Neural crest cell (in vitro differentiated cells): ENCODE results near the gene L3HYPDH. TPM values are rescaled to one million over a fixed set of nuclear protein-coding genes. Genes with fewer than 3 reads are reported as not detected.
"Not testable (repeated sequence)": the region's sequence is repeated elsewhere in the genome, so short reads cannot be mapped to it uniquely, and the experiment has no call there.

Experiments
- DNase-seq: peaks from one replicate; pipeline ENCODE4 v3.0.0; 2021; ENCODE audit warnings: low read depth, mixed read lengths, low spot score
- H3K27ac Mint-ChIP-seq: one replicate; pipeline ENCODE4 v1.8.0; 2021; ENCODE audit warnings: mild to moderate bottlenecking, mixed read lengths; ENCODE audit not compliant: unreplicated experiment
- H3K27me3 Mint-ChIP-seq: 2 replicates; pipeline ENCODE4 v1.8.0; 2021; ENCODE audit warnings: low read depth, mild to moderate bottlenecking, mixed read lengths
- H3K36me3 Mint-ChIP-seq: 2 replicates; pipeline ENCODE4 v1.8.0; 2021; ENCODE audit warnings: low read depth, mild to moderate bottlenecking, mixed read lengths
- H3K4me1 Mint-ChIP-seq: 2 replicates; pipeline ENCODE4 v1.8.0; 2021; ENCODE audit warnings: mixed read lengths
- H3K4me3 Mint-ChIP-seq: one replicate; pipeline ENCODE4 v1.8.0; 2021; ENCODE audit warnings: mild to moderate bottlenecking, mixed read lengths
- H3K9me3 Mint-ChIP-seq: 2 replicates; pipeline ENCODE4 v1.8.0; 2021; ENCODE audit warnings: mixed read lengths
- total RNA-seq: library from RNA; stranded (reverse); gene quantifications from 2 replicates; pipeline ENCODE4 v1.2.1, GENCODE V29; 2021
- TF ChIP-seq, protein P1 (sequence below): fragments of 200-600 bp; sonication (generic); conservative IDR thresholded peaks from 2 replicates; pipeline ENCODE4 v1.5.0; 2021; ENCODE audit warnings: antibody characterized with exemption, mild to moderate bottlenecking

Gene L3HYPDH
- total RNA-seq, 1 donor from 2014 or later = 16.8 TPM

DNA sequence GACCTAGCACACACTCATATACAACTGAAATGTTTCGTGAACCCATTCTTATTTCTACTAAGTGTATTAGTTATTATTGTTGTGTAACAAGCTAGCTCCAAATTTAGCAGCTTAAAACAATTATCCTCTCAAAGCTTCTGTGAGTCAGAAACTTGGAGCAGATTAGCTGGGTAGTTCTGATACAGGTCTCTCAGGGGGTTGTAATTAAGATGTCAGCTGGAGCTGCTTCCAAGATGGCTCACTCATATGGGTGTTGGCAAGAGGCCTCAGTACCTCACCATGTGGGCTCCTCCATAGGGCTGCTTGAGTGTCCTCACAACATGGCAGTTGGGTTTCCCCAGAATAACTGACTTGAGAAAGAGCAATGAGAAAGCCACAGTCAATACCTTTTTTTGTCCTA lies 28.8 kb downstream of the L3HYPDH start:
- Mint-ChIP-seq H3K27ac (no peak overlapping the region), H3K27me3 (no peaks in the 10 kb centered on the region), H3K4me3 (no peak overlapping the region), H3K36me3 (peaks cover 24% of the 10 kb centered on the region), H3K9me3 (no peaks in the 10 kb centered on the region), H3K4me1 (no peaks in the 10 kb centered on the region)
- no peak for DNase-seq
- TF ChIP-seq, protein P1, sequence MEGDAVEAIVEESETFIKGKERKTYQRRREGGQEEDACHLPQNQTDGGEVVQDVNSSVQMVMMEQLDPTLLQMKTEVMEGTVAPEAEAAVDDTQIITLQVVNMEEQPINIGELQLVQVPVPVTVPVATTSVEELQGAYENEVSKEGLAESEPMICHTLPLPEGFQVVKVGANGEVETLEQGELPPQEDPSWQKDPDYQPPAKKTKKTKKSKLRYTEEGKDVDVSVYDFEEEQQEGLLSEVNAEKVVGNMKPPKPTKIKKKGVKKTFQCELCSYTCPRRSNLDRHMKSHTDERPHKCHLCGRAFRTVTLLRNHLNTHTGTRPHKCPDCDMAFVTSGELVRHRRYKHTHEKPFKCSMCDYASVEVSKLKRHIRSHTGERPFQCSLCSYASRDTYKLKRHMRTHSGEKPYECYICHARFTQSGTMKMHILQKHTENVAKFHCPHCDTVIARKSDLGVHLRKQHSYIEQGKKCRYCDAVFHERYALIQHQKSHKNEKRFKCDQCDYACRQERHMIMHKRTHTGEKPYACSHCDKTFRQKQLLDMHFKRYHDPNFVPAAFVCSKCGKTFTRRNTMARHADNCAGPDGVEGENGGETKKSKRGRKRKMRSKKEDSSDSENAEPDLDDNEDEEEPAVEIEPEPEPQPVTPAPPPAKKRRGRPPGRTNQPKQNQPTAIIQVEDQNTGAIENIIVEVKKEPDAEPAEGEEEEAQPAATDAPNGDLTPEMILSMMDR = no peak

DNA sequence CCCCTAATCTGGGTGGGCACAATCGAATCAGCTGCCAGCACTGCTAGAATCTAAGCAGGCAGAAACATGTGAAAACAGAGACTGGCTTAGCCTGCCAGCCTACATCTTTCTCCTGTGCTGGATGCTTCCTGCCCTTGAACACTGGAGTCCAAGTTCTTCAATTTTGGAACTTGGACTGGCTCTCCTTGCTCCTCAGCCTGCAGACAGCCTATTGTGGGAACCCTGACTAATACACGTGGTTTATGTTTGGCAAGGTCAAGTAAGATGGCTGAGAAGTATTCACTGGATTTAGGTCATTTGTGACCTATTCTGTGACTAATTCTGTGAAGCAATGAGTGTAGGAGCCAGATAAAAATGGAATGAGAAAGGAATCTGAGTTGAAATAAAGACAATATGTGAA lies 30.1 kb downstream of the L3HYPDH start:
- no peak overlapping the region for H3K4me3 Mint-ChIP-seq
- no peak for DNase-seq
- H3K27ac Mint-ChIP-seq = no peak overlapping the region
- H3K27me3 Mint-ChIP-seq = no peaks in the 10 kb centered on the region
- no peaks in the 10 kb centered on the region for H3K4me1 Mint-ChIP-seq
- H3K9me3 Mint-ChIP-seq = no peaks in the 10 kb centered on the region
- TF ChIP-seq, protein P1 = no peak
- H3K36me3 Mint-ChIP-seq = peaks cover 21% of the 10 kb centered on the region

DNA sequence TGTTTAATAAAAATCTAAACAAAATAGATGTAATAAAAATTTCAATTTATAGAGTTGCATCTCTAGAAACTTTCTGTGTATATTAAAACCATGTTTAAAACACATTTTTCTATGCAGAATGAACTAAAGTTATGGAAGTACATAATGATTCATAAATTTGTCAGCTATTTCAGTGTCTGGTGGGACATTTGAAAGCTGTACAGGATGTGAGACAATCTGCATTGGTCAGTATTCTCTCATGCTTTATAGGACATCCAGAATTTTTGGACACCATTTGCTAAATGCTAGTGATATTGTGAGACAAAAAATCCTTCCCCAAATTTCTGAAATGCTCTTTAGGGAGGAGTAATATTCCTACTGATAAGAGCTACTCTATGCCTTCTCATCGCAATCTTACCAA lies 32.4 kb downstream of the L3HYPDH start:
- H3K4me3 Mint-ChIP-seq = no peak overlapping the region
- TF ChIP-seq, protein P1 = no peak
- H3K27me3 Mint-ChIP-seq = no peaks in the 10 kb centered on the region
- no peaks in the 10 kb centered on the region for H3K4me1 Mint-ChIP-seq
- H3K27ac Mint-ChIP-seq = no peak overlapping the region
- DNase-seq = no peak
- peaks cover 11% of the 10 kb centered on the region for H3K36me3 Mint-ChIP-seq
- no peaks in the 10 kb centered on the region for H3K9me3 Mint-ChIP-seq

DNA sequence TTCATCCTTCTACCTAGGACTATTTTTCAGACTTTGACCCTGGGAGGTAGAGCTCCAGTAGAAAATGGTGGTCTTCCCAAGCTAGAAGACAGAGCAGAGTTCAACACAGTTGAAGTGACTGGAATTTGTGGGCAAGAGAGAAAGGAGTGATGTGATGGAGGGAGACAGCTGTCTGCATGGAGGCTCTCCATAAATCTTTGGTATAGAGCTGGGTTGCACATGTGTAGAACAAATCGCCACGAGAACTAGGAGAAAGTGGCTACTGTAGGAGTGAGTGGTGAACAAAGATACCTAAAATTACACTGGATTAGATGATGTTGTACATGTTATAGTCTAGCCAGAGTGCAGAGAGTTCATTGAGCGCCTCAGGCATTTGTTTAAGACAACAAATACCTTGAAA lies 33.5 kb downstream of the L3HYPDH start:
- no peaks in the 10 kb centered on the region for H3K4me1 Mint-ChIP-seq

DNA sequence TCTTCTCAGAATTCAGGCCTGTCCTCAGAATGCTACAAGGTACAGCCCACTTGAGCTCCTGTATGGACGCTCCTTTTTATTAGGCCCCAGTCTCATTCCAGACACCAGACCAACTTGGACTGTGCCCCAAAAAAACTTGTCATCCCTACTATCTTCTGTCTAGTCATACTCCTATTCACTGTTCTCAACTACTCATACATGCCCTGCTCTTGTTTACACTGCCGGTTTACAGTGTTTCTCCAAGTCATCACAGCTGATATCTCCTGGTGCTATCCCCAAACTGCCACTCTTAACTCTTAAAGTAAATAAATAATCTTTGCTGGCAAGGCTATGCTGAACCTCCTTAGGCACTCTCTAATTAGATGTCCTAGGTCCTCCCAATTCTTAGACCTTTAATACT lies 35.5 kb downstream of the L3HYPDH start:
- H3K9me3 Mint-ChIP-seq, H3K27me3 Mint-ChIP-seq, H3K4me3 Mint-ChIP-seq, H3K4me1 Mint-ChIP-seq, H3K27ac Mint-ChIP-seq, DNase-seq, H3K36me3 Mint-ChIP-seq: not testable (repeated sequence)

More for the DNA sequence above, 33.5 kb downstream of the L3HYPDH start:
- H3K27me3 Mint-ChIP-seq = no peaks in the 10 kb centered on the region
- no peaks in the 10 kb centered on the region for H3K9me3 Mint-ChIP-seq
- peaks cover 8% of the 10 kb centered on the region for H3K36me3 Mint-ChIP-seq
- H3K4me3 Mint-ChIP-seq = no peak overlapping the region
- no peak overlapping the region for H3K27ac Mint-ChIP-seq
- DNase-seq = no peak
- TF ChIP-seq, protein P1 = no peak

DNA sequence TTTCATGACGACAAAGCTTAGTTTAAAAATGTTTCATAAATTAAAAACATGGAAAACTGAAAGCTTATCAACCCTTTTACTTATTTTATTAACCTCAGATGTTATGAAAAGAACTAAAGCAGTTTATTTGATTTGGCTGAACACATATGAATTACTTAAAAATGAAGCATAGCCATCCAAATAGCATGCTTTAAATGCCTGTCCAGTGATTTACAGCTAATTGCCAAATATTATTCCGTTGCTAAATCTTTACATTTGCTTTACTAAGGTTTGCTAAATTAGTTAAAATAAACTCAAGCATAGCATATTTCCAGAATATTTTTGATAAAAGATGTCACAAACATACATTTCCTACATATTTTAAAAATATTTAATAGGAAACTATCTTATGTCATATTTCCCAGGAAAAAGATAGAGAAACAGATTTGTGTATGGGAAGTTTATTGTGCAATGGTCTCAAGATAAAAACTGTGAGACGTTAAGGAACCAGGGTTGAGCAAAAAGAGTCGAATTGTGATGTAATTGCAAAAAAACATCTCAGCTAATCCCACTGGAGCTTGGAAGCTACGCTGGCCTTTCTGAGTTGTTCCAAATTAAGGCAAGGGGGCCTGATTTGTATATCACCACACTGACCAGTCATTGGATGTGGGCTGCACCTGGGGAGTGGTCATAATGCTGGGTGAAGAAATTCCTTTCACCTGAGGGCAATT lies 44.8 kb downstream of the L3HYPDH start:
- TF ChIP-seq, protein P1 = no peak
- H3K9me3 Mint-ChIP-seq = peaks cover 3% of the 10 kb centered on the region
- H3K4me1 Mint-ChIP-seq = no peaks in the 10 kb centered on the region
- no peak for DNase-seq
- H3K27ac Mint-ChIP-seq = peak overlapping the region; percentile 62
- H3K36me3 Mint-ChIP-seq = peaks cover 3% of the 10 kb centered on the region
- H3K4me3 Mint-ChIP-seq = no peak overlapping the region
- no peaks in the 10 kb centered on the region for H3K27me3 Mint-ChIP-seq
